Lower leg skin (tissue), 3 donors: ENCODE measurements around the gene COMT.

ENCODE experiments used
- CTCF ChIP-seq, 3 donors: fragments of 450-650 bp; IDR thresholded peaks; one replicate each; pipeline ENCODE4 v1.5.1; 2016; ENCODE audit warnings: antibody characterized with exemption in 3 of 3, mild to moderate bottlenecking in 3 of 3, moderate library complexity in 2 of 3
- POLR2A ChIP-seq, 2 donors: fragments of 450-650 bp; IDR thresholded peaks; one replicate each; pipeline ENCODE4 v1.6.1; 2016 to 2017; ENCODE audit warnings: antibody characterized with exemption in 2 of 2, mild to moderate bottlenecking in 1 of 2, moderate library complexity in 1 of 2

GRCh38 chr22:19898145-19898544, 43.4 kb upstream of the COMT start:
- TF ChIP-seq CTCF (IDR thresholded peaks at IDR 0.05): no peak
- TF ChIP-seq POLR2A (IDR thresholded peaks at IDR 0.05): no peak
